Glutamatergic neuron (in vitro differentiated cells): ENCODE data around the gene PAK5. TPM values are rescaled to one million over a fixed set of nuclear protein-coding genes. Genes with fewer than 3 reads are reported as not detected.

Experiments
- DNase-seq: peaks from one replicate; pipeline ENCODE4 v3.0.0; 2022
- H3K27ac Mint-ChIP-seq: one replicate; pipeline ENCODE4 v1.8.0; 2020; ENCODE audit warnings: mild to moderate bottlenecking, mixed read lengths, inconsistent platforms; ENCODE audit not compliant: unreplicated experiment
- H3K27me3 Mint-ChIP-seq: one replicate; pipeline ENCODE4 v1.8.0; 2020; ENCODE audit warnings: mild to moderate bottlenecking, moderate library complexity, mixed read lengths, inconsistent platforms; ENCODE audit not compliant: unreplicated experiment
- H3K36me3 Mint-ChIP-seq: one replicate; pipeline ENCODE4 v1.8.0; 2020; ENCODE audit warnings: mild to moderate bottlenecking, mixed read lengths, inconsistent platforms; ENCODE audit not compliant: unreplicated experiment
- H3K4me1 Mint-ChIP-seq: one replicate; pipeline ENCODE4 v1.8.0; 2020; ENCODE audit warnings: mild to moderate bottlenecking, low read depth, mixed read lengths, inconsistent platforms; ENCODE audit not compliant: unreplicated experiment
- H3K4me3 Mint-ChIP-seq: one replicate; pipeline ENCODE4 v1.8.0; 2020; ENCODE audit warnings: mild to moderate bottlenecking, mixed read lengths, inconsistent platforms; ENCODE audit not compliant: unreplicated experiment
- H3K9me3 Mint-ChIP-seq: one replicate; pipeline ENCODE4 v1.8.0; 2020; ENCODE audit warnings: mild to moderate bottlenecking, moderate library complexity, mixed read lengths, inconsistent platforms; ENCODE audit not compliant: unreplicated experiment
- CTCF ChIP-seq: fragments of 200-600 bp; sonication (generic); IDR thresholded peaks from one replicate; pipeline ENCODE4 v1.5.0; 2021; ENCODE audit not compliant: partially characterized antibody, unreplicated experiment
- total RNA-seq: library from RNA; stranded (reverse); fragmentation: NEBNext Ultra II Directional; extraction: Animal tissue kit (Norgen Biotek cat#: 25700); gene quantifications from one replicate; pipeline ENCODE4 v1.2.1, GENCODE V29; 2021; ENCODE audit not compliant: unreplicated experiment

The PAK5 gene
- total RNA-seq, 1 donor from 2014 or later = 6.8 TPM

DNA sequence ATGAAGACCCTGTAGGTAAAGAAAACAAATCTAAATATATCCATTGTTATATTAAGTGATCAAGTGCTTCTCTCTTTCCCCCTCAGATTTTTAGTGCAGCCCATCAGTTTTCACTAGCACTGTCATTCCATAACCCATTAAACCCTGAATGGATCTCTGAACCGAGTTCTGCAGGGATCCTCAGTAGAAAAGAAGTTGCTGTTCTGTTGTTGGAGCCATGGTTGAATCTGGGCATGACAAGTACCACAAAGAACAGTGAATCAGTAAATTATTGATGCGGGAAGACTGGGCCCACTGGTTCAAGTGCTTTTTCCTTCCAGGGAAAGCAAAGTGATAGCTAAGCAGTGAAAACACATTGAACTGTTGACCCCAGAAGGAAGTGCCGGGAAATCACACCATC is 264.1 kb downstream of the PAK5 start:
- Mint-ChIP-seq H3K27me3 (no peaks in the 10 kb centered on the region), H3K36me3 (no peaks in the 10 kb centered on the region), H3K4me3 (no peak overlapping the region), H3K9me3 (no peaks in the 10 kb centered on the region), H3K4me1 (peaks cover 16% of the 10 kb centered on the region), H3K27ac (no peak overlapping the region)
- no peak for TF ChIP-seq CTCF
- no peak for DNase-seq

DNA sequence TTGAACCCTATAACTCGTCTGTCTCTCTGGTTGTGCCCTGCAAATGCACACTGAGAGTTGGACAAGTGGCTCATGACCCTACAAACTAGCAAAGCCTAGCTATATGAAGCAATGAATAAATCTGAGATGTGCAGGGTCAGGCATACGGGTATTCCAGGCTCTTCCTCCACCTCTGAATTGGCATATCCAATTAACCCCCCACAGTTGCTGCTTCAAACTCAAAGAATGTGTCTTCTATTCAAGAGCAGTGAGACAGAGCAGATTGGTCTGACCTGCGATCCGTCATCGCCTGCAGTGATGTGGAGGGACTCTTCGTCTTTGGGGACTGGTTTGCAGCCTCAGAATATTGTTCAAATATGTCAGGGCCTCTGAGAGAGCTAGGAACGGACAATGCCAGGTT is 264.7 kb downstream of the PAK5 start:
- TF ChIP-seq CTCF = no peak
- Mint-ChIP-seq H3K27me3 (no peaks in the 10 kb centered on the region), H3K9me3 (peaks cover 2% of the 10 kb centered on the region), H3K4me1 (peaks cover 16% of the 10 kb centered on the region), H3K36me3 (no peaks in the 10 kb centered on the region), H3K27ac (no peak overlapping the region), H3K4me3 (no peak overlapping the region)
- DNase-seq = no peak

GRCh38 chr20:9573335-9574151 is 265.3 kb downstream of the PAK5 start:
- Mint-ChIP-seq H3K4me3 (no peak overlapping the region), H3K27me3 (no peaks in the 10 kb centered on the region), H3K4me1 (peaks cover 16% of the 10 kb centered on the region), H3K9me3 (peaks cover 2% of the 10 kb centered on the region), H3K27ac (no peak overlapping the region), H3K36me3 (no peaks in the 10 kb centered on the region)
- no peak for DNase-seq
- no peak for TF ChIP-seq CTCF

- no peak overlapping the region for H3K27ac Mint-ChIP-seq
- peaks cover 4% of the 10 kb centered on the region for H3K27me3 Mint-ChIP-seq
- no peak for DNase-seq
- no peaks in the 10 kb centered on the region for H3K36me3 Mint-ChIP-seq
- TF ChIP-seq CTCF = no peak
- H3K4me1 Mint-ChIP-seq = peaks cover 16% of the 10 kb centered on the region
- H3K9me3 Mint-ChIP-seq = peaks cover 2% of the 10 kb centered on the region
- H3K4me3 Mint-ChIP-seq = no peak overlapping the region
Measured at GRCh38 chr20:9572670-9573069, 266.2 kb downstream of the PAK5 start.

- Mint-ChIP-seq H3K9me3 (peaks cover 2% of the 10 kb centered on the region), H3K27me3 (peaks cover 4% of the 10 kb centered on the region), H3K36me3 (no peaks in the 10 kb centered on the region), H3K27ac (no peak overlapping the region), H3K4me1 (peaks cover 16% of the 10 kb centered on the region), H3K4me3 (no peak overlapping the region)
- TF ChIP-seq CTCF = no peak
- DNase-seq = no peak
Measured at GRCh38 chr20:9571783-9572182, 267.1 kb downstream of the PAK5 start.
